ENCODE data around the gene AHI1. TPM values are rescaled to one million over a fixed set of nuclear protein-coding genes. Genes with fewer than 3 reads are reported as not detected.

Gene AHI1
- total RNA-seq, 2 donors from 2014 or later = 18.0 to 37.9 TPM

DNA sequence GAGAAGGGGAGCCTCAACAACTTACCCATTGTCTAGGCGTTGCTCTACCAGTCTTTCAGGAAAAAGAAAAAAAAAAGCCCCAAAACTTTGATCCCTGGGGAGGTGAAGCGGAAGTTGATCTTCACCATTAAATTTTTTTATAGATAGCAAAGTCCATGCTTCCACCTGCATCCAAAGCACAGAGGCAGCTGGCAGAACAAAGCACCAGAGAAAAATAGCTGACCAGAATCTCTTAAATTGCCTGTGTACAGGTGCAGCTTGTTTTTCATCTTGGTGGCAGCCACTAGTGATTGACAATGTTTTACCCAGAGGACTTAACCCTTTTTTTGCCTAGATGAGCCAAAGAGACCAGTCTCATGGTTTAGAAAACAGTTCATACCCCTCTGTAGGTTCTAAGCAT, 230.5 kb downstream of the AHI1 start:
- Histone ChIP-seq H3K4me1 (replicated peaks) (peaks cover 15% of the 10 kb centered on the region), H3K36me3 (no peaks in the 10 kb centered on the region), H3K27me3 (replicated peaks; ENCODE audit: insufficient read depth) (no peaks in the 10 kb centered on the region), H3K27ac (no peak overlapping the region), H3K9me3 (no peaks in the 10 kb centered on the region), H3K4me3 (no peak overlapping the region)
- no peak for TF ChIP-seq POLR2A (IDR thresholded peaks at IDR 0.05)
- TF ChIP-seq, protein P1, sequence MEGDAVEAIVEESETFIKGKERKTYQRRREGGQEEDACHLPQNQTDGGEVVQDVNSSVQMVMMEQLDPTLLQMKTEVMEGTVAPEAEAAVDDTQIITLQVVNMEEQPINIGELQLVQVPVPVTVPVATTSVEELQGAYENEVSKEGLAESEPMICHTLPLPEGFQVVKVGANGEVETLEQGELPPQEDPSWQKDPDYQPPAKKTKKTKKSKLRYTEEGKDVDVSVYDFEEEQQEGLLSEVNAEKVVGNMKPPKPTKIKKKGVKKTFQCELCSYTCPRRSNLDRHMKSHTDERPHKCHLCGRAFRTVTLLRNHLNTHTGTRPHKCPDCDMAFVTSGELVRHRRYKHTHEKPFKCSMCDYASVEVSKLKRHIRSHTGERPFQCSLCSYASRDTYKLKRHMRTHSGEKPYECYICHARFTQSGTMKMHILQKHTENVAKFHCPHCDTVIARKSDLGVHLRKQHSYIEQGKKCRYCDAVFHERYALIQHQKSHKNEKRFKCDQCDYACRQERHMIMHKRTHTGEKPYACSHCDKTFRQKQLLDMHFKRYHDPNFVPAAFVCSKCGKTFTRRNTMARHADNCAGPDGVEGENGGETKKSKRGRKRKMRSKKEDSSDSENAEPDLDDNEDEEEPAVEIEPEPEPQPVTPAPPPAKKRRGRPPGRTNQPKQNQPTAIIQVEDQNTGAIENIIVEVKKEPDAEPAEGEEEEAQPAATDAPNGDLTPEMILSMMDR (IDR thresholded peaks at IDR 0.05) = no peak
- peak; percentile 36 for TF ChIP-seq POLR2AphosphoS5 (IDR thresholded peaks at IDR 0.05)
- peak; percentile 25 for DNase-seq (ENCODE audit: low spot score)
- 31% methylated on average over 2 of the region's 2 CpGs for WGBS
- intact Hi-C loops (cut with DNase I) = no loop called here

DNA sequence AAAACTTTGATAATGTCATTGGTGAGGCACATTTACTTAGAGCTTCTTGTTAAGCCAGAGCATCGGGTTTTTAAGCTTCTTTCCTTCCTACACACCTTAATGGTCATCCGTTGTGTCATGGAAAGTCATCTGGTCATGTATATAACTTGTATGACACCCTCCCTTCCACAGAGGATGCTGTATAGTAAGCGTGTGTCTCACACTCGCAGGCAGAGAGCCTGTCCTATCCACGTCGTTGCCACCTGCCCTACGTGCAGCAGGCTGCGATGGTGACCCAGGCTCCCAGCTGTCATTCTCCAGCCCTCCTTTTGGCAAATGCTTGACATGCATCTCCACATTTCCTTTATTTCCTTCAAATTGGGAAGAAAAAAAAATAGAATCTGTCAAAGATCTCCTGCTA, 230.9 kb downstream of the AHI1 start:
- H3K9me3 ChIP-seq = no peaks in the 10 kb centered on the region
- TF ChIP-seq POLR2A (IDR thresholded peaks at IDR 0.05) (no peak), POLR2AphosphoS5 (IDR thresholded peaks at IDR 0.05) (no peak)
- intact Hi-C loops (cut with DNase I) = no loop called here
- peaks cover 15% of the 10 kb centered on the region for H3K4me1 ChIP-seq (replicated peaks)
- WGBS = 60% methylated on average over 8 of the region's 8 CpGs
- no peaks in the 10 kb centered on the region for H3K36me3 ChIP-seq
- H3K4me3 ChIP-seq = no peak overlapping the region
- no peak for DNase-seq (ENCODE audit: low spot score)
- no peaks in the 10 kb centered on the region for H3K27me3 ChIP-seq (replicated peaks; ENCODE audit: insufficient read depth)
- H3K27ac ChIP-seq = no peak overlapping the region

DNA sequence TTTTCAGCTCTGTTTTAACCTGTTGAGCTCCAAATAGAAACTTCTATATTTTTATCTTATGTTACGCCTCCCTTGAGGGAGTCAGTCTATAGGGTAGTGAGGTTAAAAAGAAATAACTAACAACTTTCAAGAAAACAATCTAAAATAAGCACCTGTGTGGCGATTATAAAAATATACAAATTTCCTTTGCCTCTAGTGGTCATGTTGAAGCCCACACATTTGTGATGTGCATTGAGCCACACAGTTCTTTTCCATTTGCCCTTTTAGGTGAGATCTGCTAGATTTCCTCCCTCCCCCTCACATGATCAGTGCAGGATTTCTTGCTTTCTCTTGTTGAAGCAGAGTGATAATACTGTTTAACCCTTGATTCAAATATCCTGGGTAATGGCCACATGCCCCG, 232.3 kb downstream of the AHI1 start:
- intact Hi-C loops (cut with DNase I) = no loop called here
- Histone ChIP-seq H3K4me1 (replicated peaks) (peaks cover 10% of the 10 kb centered on the region), H3K36me3 (no peaks in the 10 kb centered on the region), H3K27ac (no peak overlapping the region), H3K9me3 (no peaks in the 10 kb centered on the region), H3K4me3 (no peak overlapping the region), H3K27me3 (replicated peaks; ENCODE audit: insufficient read depth) (no peaks in the 10 kb centered on the region)
- WGBS = 97% methylated on average over 3 of the region's 3 CpGs
- TF ChIP-seq, protein P1 (IDR thresholded peaks at IDR 0.05) = no peak
- TF ChIP-seq POLR2A (IDR thresholded peaks at IDR 0.05) (no peak), POLR2AphosphoS5 (IDR thresholded peaks at IDR 0.05) (no peak)
- no peak for DNase-seq (ENCODE audit: low spot score)

DNA sequence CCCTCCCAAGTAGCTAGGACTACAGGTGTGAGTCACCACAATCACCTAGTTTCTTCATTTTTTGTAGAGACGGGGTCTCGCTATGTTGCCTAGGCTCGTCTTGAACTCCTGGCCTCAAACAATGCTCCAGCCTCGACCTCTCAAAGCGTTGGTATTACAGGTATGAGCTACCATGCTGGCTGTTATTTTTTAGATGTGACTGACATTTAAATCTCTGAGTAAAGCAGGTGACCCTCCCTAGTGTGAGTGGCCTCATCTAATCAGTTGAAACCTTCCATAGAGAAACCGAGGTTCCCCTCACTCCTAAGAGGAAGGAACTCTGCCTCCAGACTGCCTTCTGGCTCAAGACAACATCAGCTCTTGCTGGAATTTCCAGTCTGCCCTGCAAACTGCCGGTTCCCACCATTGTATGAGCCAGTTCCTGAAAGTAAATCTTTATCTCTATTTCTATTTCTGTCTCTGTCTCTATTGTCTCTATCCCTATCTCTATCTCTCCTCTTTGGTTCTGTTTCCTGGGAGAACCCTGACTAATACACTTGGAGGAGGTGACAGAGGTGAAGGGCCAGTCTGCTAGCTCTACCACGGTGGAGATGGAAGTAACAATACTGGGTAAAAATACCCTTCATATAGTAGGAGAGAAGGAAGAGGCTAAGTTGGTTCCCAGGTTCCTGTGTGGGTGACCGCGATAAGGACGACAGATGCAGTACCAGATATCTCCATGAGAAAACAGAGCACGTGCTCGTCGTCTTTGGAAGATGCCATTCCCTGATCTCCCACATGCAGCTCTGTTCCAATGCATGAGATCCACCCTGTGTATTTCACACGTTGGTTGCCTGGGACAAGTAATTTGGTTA, 235.4 kb downstream of the AHI1 start:
- DNase-seq (ENCODE audit: low spot score) = no peak
- TF ChIP-seq POLR2AphosphoS5 (IDR thresholded peaks at IDR 0.05) (no peak), POLR2A (IDR thresholded peaks at IDR 0.05) (no peak)
- TF ChIP-seq, protein P1 (IDR thresholded peaks at IDR 0.05) = no peak
- Histone ChIP-seq H3K27ac (no peak overlapping the region), H3K27me3 (replicated peaks; ENCODE audit: insufficient read depth) (no peaks in the 10 kb centered on the region), H3K4me3 (no peak overlapping the region), H3K9me3 (no peaks in the 10 kb centered on the region), H3K4me1 (replicated peaks) (no peaks in the 10 kb centered on the region), H3K36me3 (no peaks in the 10 kb centered on the region)
- intact Hi-C loops (cut with DNase I) = no loop called here
- WGBS = 86% methylated on average over 15 of the region's 15 CpGs

DNA sequence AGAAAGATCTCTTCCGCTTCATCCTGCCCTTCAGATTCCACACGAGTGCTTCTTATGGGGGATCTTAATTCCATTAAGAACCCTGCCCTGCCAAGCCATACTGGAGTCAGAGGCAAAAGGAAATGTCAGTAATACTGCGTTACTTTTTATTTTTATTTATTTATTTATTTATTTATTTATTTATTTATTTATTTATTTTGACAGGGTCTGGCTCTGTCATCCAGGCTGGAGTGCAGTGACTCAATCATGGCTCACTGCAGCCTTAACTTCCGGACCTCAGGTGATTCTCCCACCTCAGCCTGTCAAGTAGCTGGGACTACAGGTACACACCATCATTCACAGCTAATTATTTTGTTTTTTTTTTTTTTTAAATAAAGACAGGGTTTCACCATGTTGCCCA, 236.9 kb downstream of the AHI1 start:
- Histone ChIP-seq H3K4me3 (no peak overlapping the region), H3K9me3 (no peaks in the 10 kb centered on the region), H3K27me3 (replicated peaks; ENCODE audit: insufficient read depth) (no peaks in the 10 kb centered on the region), H3K36me3 (no peaks in the 10 kb centered on the region), H3K4me1 (replicated peaks) (no peaks in the 10 kb centered on the region), H3K27ac (no peak overlapping the region)
- intact Hi-C loops (cut with DNase I) = no loop called here
- TF ChIP-seq POLR2A (IDR thresholded peaks at IDR 0.05) = no peak
- 98% methylated on average over 4 of the region's 4 CpGs for WGBS
- no peak for DNase-seq (ENCODE audit: low spot score)

DNA sequence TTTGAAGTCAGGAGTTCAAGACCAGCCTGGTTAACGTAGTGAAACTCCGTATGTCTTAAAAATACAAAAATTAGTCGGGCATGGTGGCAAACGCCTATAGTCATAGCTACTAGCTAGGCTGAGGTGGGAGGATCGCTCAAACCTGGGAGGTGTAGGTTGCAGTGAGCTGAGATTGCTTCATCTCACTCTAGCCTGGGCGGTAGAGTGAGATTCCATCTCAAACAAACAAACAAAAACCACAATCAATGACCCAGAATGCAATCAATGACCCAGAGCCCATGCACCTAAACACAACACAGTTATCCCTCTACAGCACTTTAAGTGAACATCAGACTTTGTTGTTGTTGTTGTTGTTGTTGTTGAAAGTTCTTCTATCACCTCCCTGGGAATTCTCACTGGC, 238.6 kb downstream of the AHI1 start:
- Histone ChIP-seq H3K36me3 (no peaks in the 10 kb centered on the region), H3K4me3 (no peak overlapping the region), H3K27ac (no peak overlapping the region), H3K27me3 (replicated peaks; ENCODE audit: insufficient read depth) (no peaks in the 10 kb centered on the region), H3K9me3 (no peaks in the 10 kb centered on the region), H3K4me1 (replicated peaks) (no peaks in the 10 kb centered on the region)
- TF ChIP-seq, protein P1 (IDR thresholded peaks at IDR 0.05) = no peak
- TF ChIP-seq POLR2A (IDR thresholded peaks at IDR 0.05) (no peak), POLR2AphosphoS5 (IDR thresholded peaks at IDR 0.05) (no peak)
- WGBS = 73% methylated on average over 6 of the region's 6 CpGs
- intact Hi-C loops (cut with DNase I) = no loop called here
- DNase-seq (ENCODE audit: low spot score) = no peak
